ENCODE results near the gene SLIT3. TPM values are rescaled to one million over a fixed set of nuclear protein-coding genes. Genes with fewer than 3 reads are reported as not detected.

SLIT3 gene
- total and polyA plus RNA-seq, 10 of the 15 experiments (the other 5 are each of a cell fraction or from before 2014, with no cell fraction given) = 0.05 TPM; not detected in 9

GRCh38 chr5:168747987-168748777 is 552.8 kb downstream of the SLIT3 start:
- ChIA-PET RAD21 (ENCODE audit: unreplicated experiment) (interaction anchor here (0.8 to 0.9 kb wide), 2 partner anchors 13 to 66 kb away, joined by 3 read pairs; no protein-coding TSS in a partner anchor), SMC1A (ENCODE audit: uncharacterized antibody, unreplicated experiment) (interaction anchor here (0.9 kb wide), 1 partner anchor 13 kb away, joined by 5 read pairs; no protein-coding TSS in a partner anchor), POLR2A (no interaction called here), CTCF (interaction anchor here (0.5 to 2.1 kb wide), 7 partner anchors 8 to 1436 kb away, joined by 3 to 9 read pairs (median 4); no protein-coding TSS in a partner anchor)
- Histone ChIP-seq H3K27ac (ENCODE audit: control insufficient read depth, insufficient read depth) (no peak overlapping the region), H3K27me3 (replicated peaks in 1 of 2; ENCODE audit: control insufficient read depth in 2 of 2, insufficient read depth in 2 of 2, low read length in 1 of 2) (no peaks in the 10 kb centered on the region; a peak in 1 of 4 replicates), H3K9ac (ENCODE audit: control insufficient read depth, insufficient read depth, low read length) (no peak overlapping the region), H3K4me2 (ENCODE audit: control insufficient read depth, insufficient read depth) (no peak overlapping the region), H3K36me3 (ENCODE audit: control insufficient read depth in 2 of 2, insufficient read depth in 2 of 2, low read length in 1 of 2) (no peaks in the 10 kb centered on the region), H3K4me3 (no peak overlapping the region), H3K79me2 (ENCODE audit: control insufficient read depth, insufficient read depth, low read length) (no peaks in the 10 kb centered on the region), H3K4me1 (ENCODE audit: control insufficient read depth, insufficient read depth, low read length) (no peaks in the 10 kb centered on the region), H3K9me3 (replicated peaks; ENCODE audit: control insufficient read depth, insufficient read depth, low read length) (no peaks in the 10 kb centered on the region), H4K20me1 (ENCODE audit: control insufficient read depth, insufficient read depth) (no peaks in the 10 kb centered on the region), H2AFZ (ENCODE audit: control insufficient read depth, low read depth, low read length) (no peak overlapping the region)
- no TSS peak for BruUV-seq (replicated peaks)
- in situ Hi-C loops (cut with MboI) = no loop called here
- intact Hi-C loops (cut with micrococcal nuclease; ENCODE audit: unreplicated experiment) = loop anchor here (1.0 to 2.0 kb wide), 3 partner anchors 133 to 555 kb away; no protein-coding TSS in a partner anchor
- ATAC-seq (peak; percentile 95), DNase-seq (ENCODE audit: low read depth, low spot score) (no peak), FAIRE-seq (peak; percentile 89)
- 46% methylated on average over 19 of the region's 19 CpGs for WGBS (ENCODE audit: insufficient coverage, insufficient replicate concordance, low lambda C conversion rate, missing lambda C conversion rate)
- no peak for TF ChIP-seq BACH1 (IDR thresholded peaks at IDR 0.05; ENCODE audit: borderline replicate concordance)
- no peak for TF ChIP-seq SUZ12 (IDR thresholded peaks at IDR 0.05; ENCODE audit: unreplicated experiment)
- no peak for TF ChIP-seq RCOR1 (conservative IDR thresholded peaks at IDR 0.05; ENCODE audit: low read depth, low read length)
- TF ChIP-seq YBX1 (IDR thresholded peaks at IDR 0.05) = no peak
- no peak for TF ChIP-seq SUPT20H (IDR thresholded peaks at IDR 0.05; ENCODE audit: borderline replicate concordance, control insufficient read depth, low read depth, low read length)
- no peak for TF ChIP-seq E2F8 (IDR thresholded peaks at IDR 0.05; ENCODE audit: low read depth, partially characterized antibody)
- no peak for TF ChIP-seq ZBTB4 (CRISPR knock-in tag; IDR thresholded peaks at IDR 0.05)
- no peak for TF ChIP-seq CEBPB (IDR thresholded peaks at IDR 0.05; ENCODE audit: borderline replicate concordance in 1 of 2, low read depth in 2 of 2, low read length in 2 of 2)
- TF ChIP-seq HDAC6 (IDR thresholded peaks at IDR 0.05; ENCODE audit: unreplicated experiment) = no peak
- peak; percentile 36 for TF ChIP-seq RAD21 (IDR thresholded peaks at IDR 0.05; ENCODE audit: insufficient read depth, low read depth, low read length)
- TF ChIP-seq RELB (IDR thresholded peaks at IDR 0.05; ENCODE audit: low read depth) = no peak
- TF ChIP-seq SMC3 (IDR thresholded peaks at IDR 0.05; ENCODE audit: borderline replicate concordance, low read length) = peak; percentile 52
- no peak for TF ChIP-seq KLF5 (IDR thresholded peaks at IDR 0.05; ENCODE audit: partially characterized antibody)
